ENCODE data around the gene TACR2. TPM values are rescaled to one million over a fixed set of nuclear protein-coding genes. Genes with fewer than 3 reads are reported as not detected.

TACR2 gene
- total and polyA plus RNA-seq, 2 experiments from 2014 or later = not detected

DNA sequence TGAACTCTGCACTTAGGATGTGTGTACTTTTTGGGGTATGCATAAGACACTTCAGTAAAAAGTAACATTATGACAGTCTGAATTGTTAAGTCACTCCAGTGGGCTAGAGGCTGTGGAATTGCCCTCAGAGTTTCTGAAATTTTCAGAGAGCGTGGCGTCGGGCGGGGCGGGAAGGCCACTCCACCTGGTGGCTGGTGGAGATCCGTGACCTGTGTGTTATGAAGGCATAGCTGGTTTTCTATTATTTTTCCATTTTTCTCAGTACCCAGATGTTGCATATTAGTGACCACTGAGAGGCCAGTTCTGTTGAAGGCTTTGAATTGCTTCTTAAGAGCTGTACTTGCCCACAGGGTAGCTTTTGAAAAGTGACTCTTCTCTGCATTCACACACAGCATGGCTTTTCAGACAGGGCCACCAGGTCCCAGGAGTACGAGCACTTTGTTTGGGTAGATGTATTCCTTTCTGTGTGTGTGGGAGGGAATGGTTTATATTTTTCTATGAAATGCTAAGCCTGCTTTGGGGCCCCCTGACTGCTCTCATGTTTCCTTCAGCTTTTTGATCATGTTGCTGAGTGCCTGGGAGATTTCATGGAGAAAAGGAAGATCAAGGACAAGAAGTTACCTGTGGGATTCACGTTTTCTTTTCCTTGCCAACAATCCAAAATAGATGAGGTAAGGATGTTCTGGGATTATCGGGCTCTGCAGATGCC, 52.3 kb downstream of the TACR2 start:
- Histone ChIP-seq H3K9me2 (ENCODE audit: insufficient read depth) (no peaks in the 10 kb centered on the region), H3K4me3 (no peak overlapping the region), H4K20me1 (replicated peaks; ENCODE audit: insufficient read depth) (peaks cover 15% of the 10 kb centered on the region), H3K27me3 (ENCODE audit: insufficient read depth) (no peaks in the 10 kb centered on the region), H2AFZ (no peak overlapping the region), H3K4me2 (no peak overlapping the region), H3F3A (replicated peaks; ENCODE audit: low read depth) (peaks cover 8% of the 10 kb centered on the region; the same call in 1 of the 2 replicates), H3K36me3 (ENCODE audit: insufficient read depth) (peaks cover 17% of the 10 kb centered on the region), H3K4me1 (ENCODE audit: insufficient read depth) (peaks cover 10% of the 10 kb centered on the region), H3K27ac (ENCODE audit: low read depth) (no peak overlapping the region), H3K79me2 (replicated peaks; ENCODE audit: insufficient read depth) (peaks cover 63% of the 10 kb centered on the region)
- DNase-seq (ENCODE audit: low spot score) = no peak
- Mint-ChIP-seq H3K9me3 (no peaks in the 10 kb centered on the region), H3K4me1 (peaks cover 27% of the 10 kb centered on the region), H3K4me3 (no peak overlapping the region), H3K27ac (peak overlapping the region; percentile 52), H3K27me3 (ENCODE audit: insufficient read depth, low read depth, poor library complexity) (peaks cover 5% of the 10 kb centered on the region), H3K36me3 (ENCODE audit: low read depth) (peaks cover 55% of the 10 kb centered on the region)
- TF ChIP-seq, protein P1, sequence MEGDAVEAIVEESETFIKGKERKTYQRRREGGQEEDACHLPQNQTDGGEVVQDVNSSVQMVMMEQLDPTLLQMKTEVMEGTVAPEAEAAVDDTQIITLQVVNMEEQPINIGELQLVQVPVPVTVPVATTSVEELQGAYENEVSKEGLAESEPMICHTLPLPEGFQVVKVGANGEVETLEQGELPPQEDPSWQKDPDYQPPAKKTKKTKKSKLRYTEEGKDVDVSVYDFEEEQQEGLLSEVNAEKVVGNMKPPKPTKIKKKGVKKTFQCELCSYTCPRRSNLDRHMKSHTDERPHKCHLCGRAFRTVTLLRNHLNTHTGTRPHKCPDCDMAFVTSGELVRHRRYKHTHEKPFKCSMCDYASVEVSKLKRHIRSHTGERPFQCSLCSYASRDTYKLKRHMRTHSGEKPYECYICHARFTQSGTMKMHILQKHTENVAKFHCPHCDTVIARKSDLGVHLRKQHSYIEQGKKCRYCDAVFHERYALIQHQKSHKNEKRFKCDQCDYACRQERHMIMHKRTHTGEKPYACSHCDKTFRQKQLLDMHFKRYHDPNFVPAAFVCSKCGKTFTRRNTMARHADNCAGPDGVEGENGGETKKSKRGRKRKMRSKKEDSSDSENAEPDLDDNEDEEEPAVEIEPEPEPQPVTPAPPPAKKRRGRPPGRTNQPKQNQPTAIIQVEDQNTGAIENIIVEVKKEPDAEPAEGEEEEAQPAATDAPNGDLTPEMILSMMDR (conservative IDR thresholded peaks at IDR 0.05; ENCODE audit: low read depth in 2 of 2) = peak; percentile 22 to 36; a peak in 2 of 4 replicates
- TF ChIP-seq, protein P2, sequence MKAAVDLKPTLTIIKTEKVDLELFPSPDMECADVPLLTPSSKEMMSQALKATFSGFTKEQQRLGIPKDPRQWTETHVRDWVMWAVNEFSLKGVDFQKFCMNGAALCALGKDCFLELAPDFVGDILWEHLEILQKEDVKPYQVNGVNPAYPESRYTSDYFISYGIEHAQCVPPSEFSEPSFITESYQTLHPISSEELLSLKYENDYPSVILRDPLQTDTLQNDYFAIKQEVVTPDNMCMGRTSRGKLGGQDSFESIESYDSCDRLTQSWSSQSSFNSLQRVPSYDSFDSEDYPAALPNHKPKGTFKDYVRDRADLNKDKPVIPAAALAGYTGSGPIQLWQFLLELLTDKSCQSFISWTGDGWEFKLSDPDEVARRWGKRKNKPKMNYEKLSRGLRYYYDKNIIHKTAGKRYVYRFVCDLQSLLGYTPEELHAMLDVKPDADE (IDR thresholded peaks at IDR 0.05) = no peak
- ATAC-seq = no peak

DNA sequence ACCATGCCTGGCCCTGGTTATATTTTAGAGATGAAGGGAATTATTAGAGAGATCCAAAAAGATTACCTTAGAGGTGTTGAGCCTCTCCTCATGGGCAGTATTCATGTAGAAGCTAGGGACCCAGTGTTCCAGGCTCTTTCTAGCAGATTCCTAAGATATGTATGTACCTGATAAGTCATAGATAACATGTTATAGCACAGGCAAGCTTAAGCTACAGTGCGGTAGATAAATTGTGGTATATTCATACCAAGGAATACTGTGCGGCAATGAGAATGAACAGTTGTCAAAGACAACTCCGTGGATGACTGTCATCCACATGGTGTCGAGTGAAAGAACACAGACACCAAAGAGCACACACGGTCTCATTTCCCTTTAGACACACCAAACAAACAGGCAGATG, 53.1 kb downstream of the TACR2 start:
- H3K79me2 ChIP-seq (replicated peaks; ENCODE audit: insufficient read depth) = peaks cover 70% of the 10 kb centered on the region
- Mint-ChIP-seq H3K36me3 (ENCODE audit: low read depth) (peaks cover 48% of the 10 kb centered on the region), H3K9me3 (no peaks in the 10 kb centered on the region), H3K4me3 (no peak overlapping the region), H3K27me3 (ENCODE audit: insufficient read depth, low read depth, poor library complexity) (peaks cover 5% of the 10 kb centered on the region), H3K27ac (peak overlapping the region; percentile 52), H3K4me1 (peaks cover 33% of the 10 kb centered on the region)
- H3F3A ChIP-seq (replicated peaks; ENCODE audit: low read depth) = peaks cover 4% of the 10 kb centered on the region; the same call in 1 of the 2 replicates
- H3K4me2 ChIP-seq = no peak overlapping the region
- H3K9me2 ChIP-seq (ENCODE audit: insufficient read depth) = no peaks in the 10 kb centered on the region
- H4K20me1 ChIP-seq (replicated peaks; ENCODE audit: insufficient read depth) = peaks cover 15% of the 10 kb centered on the region
- H3K4me1 ChIP-seq (ENCODE audit: insufficient read depth) = peaks cover 17% of the 10 kb centered on the region
- no peak for DNase-seq (ENCODE audit: low spot score)
- no peak overlapping the region for H3K4me3 ChIP-seq
- peaks cover 13% of the 10 kb centered on the region for H3K36me3 ChIP-seq (ENCODE audit: insufficient read depth)
- H3K27me3 ChIP-seq (ENCODE audit: insufficient read depth) = no peaks in the 10 kb centered on the region
- ATAC-seq = no peak
- H2AFZ ChIP-seq = no peak overlapping the region
- 0 out of 2 replicates have a peak overlapping the region, but pooled peaks have one; percentile 69 for H3K27ac ChIP-seq (ENCODE audit: low read depth)
- TF ChIP-seq, protein P3, sequence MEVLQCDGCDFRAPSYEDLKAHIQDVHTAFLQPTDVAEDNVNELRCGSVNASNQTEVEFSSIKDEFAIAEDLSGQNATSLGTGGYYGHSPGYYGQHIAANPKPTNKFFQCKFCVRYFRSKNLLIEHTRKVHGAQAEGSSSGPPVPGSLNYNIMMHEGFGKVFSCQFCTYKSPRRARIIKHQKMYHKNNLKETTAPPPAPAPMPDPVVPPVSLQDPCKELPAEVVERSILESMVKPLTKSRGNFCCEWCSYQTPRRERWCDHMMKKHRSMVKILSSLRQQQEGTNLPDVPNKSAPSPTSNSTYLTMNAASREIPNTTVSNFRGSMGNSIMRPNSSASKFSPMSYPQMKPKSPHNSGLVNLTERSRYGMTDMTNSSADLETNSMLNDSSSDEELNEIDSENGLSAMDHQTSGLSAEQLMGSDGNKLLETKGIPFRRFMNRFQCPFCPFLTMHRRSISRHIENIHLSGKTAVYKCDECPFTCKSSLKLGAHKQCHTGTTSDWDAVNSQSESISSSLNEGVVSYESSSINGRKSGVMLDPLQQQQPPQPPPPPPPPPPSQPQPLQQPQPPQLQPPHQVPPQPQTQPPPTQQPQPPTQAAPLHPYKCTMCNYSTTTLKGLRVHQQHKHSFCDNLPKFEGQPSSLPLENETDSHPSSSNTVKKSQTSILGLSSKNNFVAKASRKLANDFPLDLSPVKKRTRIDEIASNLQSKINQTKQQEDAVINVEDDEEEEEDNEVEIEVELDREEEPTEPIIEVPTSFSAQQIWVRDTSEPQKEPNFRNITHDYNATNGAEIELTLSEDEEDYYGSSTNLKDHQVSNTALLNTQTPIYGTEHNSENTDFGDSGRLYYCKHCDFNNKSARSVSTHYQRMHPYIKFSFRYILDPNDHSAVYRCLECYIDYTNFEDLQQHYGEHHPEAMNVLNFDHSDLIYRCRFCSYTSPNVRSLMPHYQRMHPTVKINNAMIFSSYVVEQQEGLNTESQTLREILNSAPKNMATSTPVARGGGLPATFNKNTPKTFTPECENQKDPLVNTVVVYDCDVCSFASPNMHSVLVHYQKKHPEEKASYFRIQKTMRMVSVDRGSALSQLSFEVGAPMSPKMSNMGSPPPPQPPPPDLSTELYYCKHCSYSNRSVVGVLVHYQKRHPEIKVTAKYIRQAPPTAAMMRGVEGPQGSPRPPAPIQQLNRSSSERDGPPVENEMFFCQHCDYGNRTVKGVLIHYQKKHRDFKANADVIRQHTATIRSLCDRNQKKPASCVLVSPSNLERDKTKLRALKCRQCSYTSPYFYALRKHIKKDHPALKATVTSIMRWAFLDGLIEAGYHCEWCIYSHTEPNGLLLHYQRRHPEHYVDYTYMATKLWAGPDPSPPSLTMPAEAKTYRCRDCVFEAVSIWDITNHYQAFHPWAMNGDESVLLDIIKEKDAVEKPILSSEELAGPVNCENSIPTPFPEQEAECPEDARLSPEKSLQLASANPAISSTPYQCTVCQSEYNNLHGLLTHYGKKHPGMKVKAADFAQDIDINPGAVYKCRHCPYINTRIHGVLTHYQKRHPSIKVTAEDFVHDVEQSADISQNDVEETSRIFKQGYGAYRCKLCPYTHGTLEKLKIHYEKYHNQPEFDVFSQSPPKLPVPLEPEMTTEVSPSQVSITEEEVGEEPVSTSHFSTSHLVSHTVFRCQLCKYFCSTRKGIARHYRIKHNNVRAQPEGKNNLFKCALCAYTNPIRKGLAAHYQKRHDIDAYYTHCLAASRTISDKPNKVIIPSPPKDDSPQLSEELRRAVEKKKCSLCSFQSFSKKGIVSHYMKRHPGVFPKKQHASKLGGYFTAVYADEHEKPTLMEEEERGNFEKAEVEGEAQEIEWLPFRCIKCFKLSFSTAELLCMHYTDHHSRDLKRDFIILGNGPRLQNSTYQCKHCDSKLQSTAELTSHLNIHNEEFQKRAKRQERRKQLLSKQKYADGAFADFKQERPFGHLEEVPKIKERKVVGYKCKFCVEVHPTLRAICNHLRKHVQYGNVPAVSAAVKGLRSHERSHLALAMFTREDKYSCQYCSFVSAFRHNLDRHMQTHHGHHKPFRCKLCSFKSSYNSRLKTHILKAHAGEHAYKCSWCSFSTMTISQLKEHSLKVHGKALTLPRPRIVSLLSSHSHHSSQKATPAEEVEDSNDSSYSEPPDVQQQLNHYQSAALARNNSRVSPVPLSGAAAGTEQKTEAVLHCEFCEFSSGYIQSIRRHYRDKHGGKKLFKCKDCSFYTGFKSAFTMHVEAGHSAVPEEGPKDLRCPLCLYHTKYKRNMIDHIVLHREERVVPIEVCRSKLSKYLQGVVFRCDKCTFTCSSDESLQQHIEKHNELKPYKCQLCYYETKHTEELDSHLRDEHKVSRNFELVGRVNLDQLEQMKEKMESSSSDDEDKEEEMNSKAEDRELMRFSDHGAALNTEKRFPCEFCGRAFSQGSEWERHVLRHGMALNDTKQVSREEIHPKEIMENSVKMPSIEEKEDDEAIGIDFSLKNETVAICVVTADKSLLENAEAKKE (CRISPR knock-in tag; IDR thresholded peaks at IDR 0.05) = no peak
- TF ChIP-seq NANOG (IDR thresholded peaks at IDR 0.05; ENCODE audit: borderline replicate concordance) (no peak), ZNF331 (CRISPR knock-in tag; IDR thresholded peaks at IDR 0.05; ENCODE audit: low read depth) (no peak), CREB1 (CRISPR knock-in tag; IDR thresholded peaks at IDR 0.05; ENCODE audit: low read depth) (no peak), EZH2phosphoT487 (IDR thresholded peaks at IDR 0.05; ENCODE audit: unreplicated experiment) (no peak)
- TF ChIP-seq, protein P4, sequence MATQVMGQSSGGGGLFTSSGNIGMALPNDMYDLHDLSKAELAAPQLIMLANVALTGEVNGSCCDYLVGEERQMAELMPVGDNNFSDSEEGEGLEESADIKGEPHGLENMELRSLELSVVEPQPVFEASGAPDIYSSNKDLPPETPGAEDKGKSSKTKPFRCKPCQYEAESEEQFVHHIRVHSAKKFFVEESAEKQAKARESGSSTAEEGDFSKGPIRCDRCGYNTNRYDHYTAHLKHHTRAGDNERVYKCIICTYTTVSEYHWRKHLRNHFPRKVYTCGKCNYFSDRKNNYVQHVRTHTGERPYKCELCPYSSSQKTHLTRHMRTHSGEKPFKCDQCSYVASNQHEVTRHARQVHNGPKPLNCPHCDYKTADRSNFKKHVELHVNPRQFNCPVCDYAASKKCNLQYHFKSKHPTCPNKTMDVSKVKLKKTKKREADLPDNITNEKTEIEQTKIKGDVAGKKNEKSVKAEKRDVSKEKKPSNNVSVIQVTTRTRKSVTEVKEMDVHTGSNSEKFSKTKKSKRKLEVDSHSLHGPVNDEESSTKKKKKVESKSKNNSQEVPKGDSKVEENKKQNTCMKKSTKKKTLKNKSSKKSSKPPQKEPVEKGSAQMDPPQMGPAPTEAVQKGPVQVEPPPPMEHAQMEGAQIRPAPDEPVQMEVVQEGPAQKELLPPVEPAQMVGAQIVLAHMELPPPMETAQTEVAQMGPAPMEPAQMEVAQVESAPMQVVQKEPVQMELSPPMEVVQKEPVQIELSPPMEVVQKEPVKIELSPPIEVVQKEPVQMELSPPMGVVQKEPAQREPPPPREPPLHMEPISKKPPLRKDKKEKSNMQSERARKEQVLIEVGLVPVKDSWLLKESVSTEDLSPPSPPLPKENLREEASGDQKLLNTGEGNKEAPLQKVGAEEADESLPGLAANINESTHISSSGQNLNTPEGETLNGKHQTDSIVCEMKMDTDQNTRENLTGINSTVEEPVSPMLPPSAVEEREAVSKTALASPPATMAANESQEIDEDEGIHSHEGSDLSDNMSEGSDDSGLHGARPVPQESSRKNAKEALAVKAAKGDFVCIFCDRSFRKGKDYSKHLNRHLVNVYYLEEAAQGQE (IDR thresholded peaks at IDR 0.05; ENCODE audit: unreplicated experiment) = no peak

Measured in GM23338 (cell line).